GM18517 (cell line): ENCODE measurements around the gene ZNF576.
"Not testable (repeated sequence)": the region's sequence is repeated elsewhere in the genome, so short reads cannot be mapped to it uniquely, and the experiment has no call there.

Source experiments
- ATAC-seq: cut with Tn5 transposase; IDR thresholded peaks from one replicate; pipeline ENCODE4 v1.9.1; 2021; ENCODE audit warnings: mild to moderate bottlenecking, moderate library complexity; ENCODE audit not compliant: unreplicated experiment

The ZNF576 gene, protein sequence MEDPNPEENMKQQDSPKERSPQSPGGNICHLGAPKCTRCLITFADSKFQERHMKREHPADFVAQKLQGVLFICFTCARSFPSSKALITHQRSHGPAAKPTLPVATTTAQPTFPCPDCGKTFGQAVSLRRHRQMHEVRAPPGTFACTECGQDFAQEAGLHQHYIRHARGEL

DNA sequence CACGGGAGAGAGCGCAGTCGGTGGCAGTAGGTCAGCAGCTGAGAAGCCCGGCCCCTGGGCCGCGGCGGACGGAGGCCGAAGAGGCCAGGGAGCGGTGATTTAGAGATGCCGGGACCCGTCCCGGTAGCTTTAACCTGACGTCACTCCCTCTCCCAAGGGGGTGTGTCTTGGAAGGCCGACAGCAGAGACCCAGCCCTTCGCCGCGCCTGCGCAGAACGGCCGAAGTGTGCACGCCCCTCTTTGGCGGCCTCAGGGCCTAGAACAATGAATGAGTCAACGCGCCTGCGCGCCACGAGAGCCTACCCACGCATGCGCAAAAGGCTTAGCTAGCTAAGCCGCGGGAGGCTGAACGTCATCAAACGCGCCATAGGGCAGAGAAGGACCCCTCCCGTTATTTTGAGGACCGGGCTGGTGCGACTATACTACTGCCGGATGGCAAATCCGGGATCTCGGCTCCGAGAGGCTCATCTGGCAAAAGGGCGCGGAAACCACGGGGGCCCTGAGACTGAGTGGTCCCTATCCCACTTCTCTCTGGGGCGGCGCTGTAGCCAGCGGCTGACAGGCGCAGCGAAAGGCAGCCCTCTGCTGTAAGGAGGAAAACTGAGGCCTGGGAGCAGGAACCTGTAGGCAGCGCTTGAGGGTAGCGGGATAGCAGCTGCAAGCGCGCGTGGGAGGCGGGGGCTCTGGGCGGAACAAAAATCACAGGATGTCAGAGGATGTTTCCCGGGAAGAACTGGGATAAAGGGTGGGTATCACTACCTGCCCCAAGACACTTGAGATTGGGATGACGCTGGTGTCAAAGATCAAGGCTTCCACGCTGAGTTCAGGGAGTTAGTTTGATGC, at the start of gene ZNF576, which contains the start of gene IRGQ:
Gene ZNF576, plus strand, starts transcription at position 597 of the 843 bp plus-strand sequence. CDS start 514 bp downstream, outside the sequence.
Gene IRGQ, minus strand, starts transcription at position 136 of the 843 bp plus-strand sequence. CDS start 796 bp downstream, outside the sequence.
- ATAC-seq: peak; percentile 81

DNA sequence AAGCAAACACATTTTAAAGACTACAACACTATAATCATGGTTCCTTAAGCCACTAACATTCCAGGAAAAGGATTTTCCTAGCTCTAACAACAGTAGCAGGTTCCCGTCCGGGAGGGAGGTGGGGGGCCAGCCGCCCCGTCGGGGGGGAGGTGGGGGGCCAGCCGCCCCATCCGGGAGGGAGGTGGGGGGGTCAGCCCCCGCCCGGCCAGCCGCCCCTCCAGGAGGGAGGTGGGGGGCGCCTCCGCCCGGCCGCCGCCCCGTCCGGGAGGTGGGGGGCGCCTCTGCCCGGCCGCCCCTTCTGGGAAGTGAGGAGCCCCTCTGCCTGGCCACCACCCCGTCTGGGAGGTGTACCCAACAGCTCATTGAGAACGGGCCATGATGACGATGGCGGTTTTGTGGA, 48.5 kb upstream of the ZNF576 start:
- not testable (repeated sequence) for ATAC-seq

DNA sequence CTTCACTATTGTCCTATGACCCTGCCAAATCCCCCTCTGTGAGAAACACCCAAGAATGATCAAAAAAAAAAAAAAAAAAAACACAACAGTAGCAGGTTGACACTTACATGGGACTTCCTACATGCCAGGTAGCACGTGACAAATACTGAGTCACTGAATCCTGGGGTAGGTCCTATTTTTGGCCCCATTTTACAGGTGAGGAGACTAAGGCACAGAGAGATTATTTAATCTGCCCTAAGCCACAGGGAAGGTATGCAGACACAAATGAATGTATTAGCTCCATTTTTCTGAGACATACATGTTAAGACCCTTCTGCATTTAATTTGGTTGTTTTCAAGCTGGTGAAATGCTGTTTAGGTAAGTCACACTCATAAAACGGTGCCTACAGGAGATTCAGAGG, 47.7 kb upstream of the ZNF576 start:
- no peak for ATAC-seq

DNA sequence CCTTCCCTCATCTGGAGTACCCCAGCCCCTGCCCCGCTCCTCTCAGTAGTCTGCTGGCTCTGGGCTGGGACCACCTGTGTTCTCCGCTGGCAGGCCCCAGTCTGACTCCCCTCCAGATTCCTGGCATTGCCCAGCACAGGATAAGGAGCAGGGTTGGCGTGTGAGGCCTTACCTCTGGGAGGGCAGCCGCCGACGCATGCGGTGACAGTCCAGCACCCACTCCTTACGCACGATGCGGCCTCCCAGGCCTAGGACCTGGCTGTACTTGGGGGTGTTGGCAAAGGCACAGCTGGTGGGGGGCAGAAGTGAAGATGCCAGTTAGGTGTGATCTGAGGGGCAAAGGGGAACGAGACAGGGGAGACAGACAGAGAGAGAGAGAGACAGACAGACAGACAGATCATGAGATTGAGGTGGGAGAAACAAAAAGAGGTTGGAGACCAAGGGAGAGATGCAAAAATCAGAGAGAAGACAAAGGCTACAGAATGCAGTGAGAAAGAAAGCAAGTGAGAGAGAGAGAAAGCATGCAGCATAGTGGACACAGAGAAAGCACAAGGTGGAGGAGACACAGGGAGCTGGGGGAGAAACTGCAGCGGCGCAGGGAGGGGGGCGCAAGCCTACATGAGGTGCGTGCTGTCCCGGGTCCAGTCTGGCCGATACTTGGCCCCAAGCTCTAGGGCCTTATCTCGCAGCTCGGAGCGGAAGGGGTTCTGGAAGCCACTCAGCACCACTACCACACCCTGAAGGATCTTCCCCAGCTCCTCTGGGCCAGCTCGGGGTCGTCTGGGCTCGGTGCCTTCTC, 44.8 kb upstream of the ZNF576 start:
- ATAC-seq: no peak

DNA sequence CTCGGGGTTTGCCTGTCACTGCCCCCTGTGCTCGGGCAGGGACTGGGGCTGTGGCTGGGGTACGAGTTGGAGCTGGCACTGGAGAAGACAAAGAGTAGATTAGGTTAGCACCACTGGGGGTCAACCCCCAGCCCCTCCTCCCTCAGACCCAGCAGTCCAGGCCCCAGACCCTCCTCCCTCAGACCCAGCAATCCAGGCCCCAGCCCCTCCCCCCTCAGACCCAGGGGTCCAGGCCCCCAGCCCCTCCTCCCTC, 44.3 kb upstream of the ZNF576 start:
- no peak for ATAC-seq

DNA sequence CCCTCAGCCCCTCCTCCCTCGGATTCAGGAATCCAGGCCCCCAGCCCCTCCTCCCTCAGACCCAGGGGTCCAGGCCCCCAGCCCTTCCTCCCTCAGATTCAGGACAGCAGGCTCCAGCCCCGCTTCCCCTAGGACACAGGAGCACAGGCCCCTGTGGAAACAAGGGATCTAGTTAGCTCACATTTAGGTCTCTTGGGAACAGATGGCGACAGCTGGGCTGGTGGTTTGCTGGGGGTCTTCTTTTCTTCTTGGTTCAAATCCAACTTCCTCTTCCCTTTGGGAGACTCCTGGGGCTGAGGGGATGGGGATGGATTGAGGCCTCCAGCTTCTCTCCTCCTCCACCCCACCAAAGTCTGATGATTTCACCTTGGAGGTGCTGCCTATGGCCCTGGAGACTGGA, 43.8 kb upstream of the ZNF576 start:
- no peak for ATAC-seq

DNA sequence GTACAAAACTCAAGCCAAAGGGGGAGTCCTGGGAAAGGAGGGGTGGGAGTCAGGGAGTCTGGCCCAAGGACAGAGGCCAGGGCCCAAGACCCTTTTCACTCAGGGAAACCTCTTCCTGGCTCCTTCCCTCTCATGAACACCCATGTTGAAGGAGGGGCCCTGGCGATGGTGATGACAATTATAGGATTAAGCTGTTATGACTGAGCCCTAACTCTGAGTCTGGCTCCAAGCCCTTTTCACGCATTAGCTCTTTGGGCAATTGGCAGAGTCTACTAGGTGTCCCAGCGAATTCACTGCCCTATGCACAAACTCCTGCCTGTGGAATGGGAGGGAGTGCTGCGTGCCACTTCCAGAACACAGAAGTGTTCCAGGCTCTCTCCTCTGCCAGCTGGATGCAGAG, 42.7 kb upstream of the ZNF576 start:
- no peak for ATAC-seq

DNA sequence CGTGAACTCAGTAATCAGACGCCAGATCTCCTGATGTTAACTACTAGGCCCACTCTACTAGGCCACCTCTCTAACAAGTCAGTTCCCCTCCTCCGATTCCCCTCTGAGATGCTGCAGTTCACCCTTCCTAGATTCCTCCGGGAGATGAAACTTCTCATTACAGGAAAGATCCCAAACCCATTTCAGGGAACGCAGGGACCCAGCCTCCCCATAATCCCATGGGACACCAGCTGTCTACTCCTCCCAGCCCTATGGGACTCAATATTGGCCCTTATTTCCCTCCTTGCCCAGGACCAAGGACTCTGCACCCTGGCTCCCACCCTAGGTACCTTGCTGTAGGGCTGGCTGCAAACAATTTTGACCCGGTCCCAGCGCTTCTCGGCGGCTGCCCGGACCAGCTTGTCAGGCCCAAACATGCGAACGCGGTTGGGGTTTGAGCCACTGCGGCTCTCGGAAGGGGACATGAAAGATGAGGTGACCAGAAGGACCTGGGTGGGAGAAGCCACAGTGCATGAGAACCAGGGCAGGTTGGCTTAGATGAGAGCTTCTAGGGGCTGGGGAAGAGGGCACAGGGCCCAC, 42.0 kb upstream of the ZNF576 start:
- no peak for ATAC-seq

DNA sequence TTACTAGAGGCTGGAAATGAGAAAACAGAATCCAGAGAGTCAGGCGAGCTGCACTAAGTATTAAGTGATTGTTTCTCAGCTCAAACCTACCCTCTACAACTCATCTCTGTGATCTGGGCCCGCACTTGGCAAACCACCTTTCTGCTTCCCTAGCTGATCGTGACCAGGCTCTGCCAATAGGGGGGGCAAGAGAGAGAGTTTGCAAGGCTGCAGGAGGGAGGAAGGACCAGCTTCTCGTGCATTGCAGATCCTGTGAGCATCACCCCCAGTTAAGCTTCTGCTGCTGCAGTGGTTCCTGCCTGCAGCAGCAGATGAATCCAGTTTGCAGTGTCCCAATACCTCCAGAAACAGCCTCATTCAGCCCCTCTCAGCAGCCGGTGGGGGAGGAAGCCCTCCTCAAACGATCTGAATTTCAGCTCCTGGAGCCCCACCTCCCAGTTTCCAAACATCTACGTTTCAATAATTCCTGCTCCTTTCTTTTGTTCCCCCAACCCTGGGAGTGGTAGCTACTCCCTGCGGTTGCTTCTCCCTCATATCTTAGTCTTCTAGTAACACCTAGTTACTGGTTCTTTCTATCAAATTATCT, 41.1 kb upstream of the ZNF576 start:
- ATAC-seq: no peak

DNA sequence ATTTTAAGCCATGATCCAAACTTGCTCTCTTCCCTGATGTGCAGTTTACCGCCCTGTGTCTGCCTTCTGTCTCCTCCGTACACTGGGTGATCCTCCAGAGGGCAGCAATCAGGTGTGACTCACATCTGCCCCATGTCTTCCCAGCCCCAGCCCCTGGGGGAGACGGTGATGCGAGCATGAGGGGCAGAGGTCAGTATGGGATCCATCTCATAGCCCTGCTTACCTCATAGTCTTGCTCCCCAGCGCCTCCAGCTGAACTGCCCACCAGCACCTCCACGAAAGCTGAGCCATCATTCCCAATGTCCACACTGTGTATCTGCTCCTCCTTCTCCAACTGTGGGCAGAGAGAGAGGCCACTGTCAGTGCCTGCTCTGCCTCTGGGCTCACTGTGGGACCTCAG, 35.7 kb upstream of the ZNF576 start:
- no peak for ATAC-seq

DNA sequence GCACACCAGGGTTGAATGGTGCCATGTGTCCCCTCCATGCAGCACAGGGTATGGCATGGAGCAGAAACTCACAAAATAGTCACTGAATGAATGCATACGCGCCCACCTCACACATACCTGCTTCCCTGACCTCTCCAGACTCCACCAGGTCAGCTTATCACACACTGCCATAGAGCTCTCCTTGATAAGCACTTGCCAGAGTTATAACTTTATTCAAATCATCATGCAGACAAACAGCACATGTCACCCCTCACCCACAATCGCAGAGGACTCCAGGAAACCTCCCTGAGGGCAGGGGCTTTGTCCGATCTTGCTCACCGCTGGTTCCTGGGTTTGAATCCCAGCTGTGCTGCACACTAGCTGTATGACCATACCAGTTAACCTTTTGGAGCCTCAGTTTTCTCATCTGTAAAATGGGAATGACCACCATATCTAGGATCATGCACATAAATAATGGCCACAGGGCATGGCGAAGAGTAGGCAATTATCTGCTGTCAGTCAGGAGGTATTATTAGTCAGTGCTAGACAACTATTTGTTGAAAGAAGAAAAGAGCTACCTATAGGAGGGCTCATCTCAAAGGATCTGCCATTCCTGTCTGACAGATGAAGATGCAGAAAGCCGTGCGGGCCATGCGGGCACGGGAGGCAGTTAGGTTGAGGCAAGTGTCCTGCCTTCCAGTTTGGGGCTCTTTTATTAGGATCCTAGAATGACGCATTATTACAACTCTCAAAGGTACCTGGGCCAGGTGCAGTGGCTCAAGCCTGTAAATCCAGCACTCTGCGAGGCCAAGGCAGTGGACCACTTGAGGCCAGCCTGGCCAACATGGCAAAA, 35.0 kb upstream of the ZNF576 start:
- ATAC-seq: no peak

DNA sequence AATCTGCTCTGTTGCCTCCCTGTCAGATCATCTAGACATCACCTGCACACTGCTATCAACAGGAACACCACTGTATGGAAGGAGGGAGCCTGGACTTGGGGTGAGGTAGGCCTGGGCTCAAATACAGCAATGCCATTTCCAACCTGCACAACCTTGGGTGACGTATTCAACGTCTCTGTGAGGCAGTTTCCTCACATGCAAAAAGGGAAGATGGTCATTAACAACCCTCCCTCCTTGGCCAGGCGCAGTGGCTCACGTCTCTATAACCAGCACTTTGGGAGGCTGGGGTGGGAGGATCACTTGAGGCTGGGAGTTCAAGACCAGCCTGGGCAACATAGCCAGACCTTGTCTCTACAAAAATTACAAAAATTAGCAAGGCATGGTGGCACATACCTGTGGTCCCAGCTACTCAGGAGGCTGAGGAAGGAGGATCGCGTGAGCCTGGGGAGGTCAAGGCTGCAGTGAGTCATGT, 34.1 kb upstream of the ZNF576 start:
- ATAC-seq: no peak

DNA sequence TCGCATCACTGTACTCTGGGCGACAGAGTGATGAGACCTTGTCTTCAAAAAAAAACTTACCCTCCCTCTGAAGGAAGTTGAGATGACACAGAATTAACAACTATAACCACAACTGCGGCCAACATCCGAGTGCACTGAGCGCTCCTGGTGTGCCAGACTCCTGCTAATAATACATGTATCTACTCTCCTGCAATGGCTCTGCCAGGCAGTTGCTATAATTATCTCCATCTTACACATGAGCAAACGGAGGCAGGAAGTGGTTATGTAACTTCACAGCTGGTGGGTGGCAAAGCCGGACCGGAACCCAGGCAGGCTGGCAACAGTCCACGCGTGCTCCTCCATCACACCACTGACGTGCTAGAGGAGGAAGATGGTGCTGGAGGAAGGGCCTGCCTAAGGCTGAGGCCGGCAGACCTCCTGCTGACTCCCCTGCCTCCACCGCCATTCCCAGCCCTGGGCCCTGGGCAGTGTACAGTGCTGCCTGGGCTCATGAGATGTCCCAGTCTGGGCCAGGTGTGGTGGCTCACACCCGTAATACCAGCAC, 33.6 kb upstream of the ZNF576 start:
- ATAC-seq: no peak

DNA sequence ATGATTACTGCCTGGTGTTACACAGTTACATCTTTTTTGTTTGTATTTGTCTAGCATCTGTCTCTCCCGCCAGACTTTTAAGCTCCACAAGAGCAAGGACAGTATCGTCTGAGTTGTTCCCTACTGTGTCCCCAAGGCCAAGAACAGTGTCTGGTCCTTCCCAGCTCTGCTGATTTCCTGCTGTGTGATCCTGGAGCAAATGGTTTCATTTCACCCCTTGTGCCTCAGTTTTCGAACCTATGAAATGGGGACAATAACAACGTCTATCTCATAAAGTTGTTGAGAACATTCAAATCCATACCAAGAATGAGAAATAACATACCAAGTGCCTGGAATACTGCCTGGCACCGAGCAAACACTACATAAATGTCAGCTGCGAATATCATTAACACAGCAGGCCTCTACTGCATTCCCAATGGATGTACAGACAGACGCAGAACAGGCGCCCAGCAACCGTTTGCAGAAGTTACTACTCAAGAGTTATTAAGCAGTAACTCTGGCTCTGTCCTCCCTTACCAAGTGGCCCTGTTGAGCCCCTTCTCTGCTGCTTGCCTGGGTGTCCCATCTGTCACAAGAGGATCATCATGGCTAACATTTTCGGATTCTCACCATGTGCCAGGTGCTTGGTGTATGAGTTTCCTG, 32.5 kb upstream of the ZNF576 start:
- no peak for ATAC-seq

DNA sequence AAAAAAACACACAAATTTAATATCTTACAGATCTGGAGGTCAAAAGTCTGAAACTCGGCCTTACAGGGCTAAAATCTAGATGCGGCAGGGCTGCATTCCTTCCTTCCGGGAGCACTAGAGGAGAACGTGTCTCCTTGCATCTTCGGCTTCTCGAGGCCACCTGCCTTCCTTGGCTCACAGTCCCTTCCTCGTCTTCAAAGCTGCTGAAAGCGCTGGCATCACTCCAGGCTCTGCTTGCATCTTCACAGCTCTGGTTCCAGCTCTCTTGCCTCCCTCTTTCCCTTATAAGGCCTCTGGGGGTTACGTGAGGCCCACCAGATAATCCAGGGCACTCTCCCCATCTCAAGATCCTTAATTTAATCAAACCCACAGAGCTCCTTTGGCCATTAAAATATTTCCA, 31.6 kb upstream of the ZNF576 start:
- no peak for ATAC-seq

DNA sequence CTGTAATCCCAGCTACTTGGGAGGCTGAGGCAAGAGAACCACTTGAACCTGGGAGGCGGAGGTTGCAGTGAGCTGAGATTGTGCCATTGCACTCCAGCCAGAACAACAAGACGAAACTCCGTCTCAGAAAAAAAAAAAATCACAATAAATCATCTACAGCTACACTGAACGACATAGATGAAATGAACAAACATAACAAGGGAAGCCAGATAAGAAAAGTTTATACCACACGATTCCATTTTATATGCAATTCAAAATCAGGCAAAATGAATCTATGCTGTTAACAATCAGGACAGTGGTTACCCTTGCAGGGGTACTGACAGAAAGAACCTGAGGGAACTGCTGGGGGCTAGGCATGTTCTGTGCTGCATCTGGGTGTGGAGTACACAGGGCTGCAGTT, 26.7 kb upstream of the ZNF576 start:
- ATAC-seq: no peak

DNA sequence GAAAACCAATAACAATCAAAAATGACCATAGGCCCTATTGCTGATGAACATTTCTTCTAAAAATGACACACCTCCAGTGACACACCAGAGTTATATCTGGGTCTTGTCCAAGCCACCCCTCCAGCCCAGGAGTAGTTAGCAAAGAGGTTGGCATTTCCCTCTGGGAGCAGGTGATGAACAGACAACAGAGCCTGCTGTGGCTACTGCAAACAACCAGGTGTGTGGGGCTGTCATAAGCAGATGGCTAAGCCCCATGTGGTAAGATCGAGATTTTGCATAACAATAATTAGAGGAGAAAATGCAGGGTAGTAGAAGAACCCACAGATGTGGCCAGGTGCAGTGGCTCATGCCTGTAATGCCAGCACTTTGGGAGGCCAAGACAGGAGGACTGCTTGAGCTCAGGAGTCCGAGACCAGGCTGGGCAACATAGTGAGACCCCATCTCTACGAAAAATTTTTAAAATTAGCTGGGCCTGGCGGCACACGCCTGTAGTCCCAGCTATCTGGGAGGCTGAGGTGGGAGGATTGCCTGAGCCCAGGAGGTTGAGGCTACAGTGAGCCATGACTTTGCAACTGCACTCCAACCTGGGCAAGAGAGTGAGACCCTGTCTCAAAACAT, 26.1 kb upstream of the ZNF576 start:
- ATAC-seq: no peak

DNA sequence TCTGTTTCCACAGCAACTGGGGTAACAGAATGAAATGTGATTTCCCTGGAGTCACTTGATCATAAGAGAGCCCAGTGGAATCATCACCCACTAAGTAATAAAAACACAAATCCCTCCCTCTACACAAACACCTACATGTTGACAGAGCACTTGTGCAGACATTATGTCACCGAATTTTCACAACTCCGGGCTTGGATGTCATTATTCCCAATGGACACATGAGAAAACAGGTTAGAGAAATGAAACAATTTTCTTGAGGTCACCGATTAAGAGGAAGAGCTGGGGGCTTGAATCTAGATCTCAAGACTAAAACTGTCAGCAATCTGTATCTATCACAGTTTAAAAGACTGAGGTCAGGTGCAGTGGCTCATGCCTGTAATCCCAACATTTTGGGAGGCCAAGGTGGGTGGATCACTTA, 24.2 kb upstream of the ZNF576 start:
- no peak for ATAC-seq
